ENCODE results near the gene ADCY2.
"Not testable (repeated sequence)": the region's sequence is repeated elsewhere in the genome, so short reads cannot be mapped to it uniquely, and the experiment has no call there.

The ADCY2 gene

DNA sequence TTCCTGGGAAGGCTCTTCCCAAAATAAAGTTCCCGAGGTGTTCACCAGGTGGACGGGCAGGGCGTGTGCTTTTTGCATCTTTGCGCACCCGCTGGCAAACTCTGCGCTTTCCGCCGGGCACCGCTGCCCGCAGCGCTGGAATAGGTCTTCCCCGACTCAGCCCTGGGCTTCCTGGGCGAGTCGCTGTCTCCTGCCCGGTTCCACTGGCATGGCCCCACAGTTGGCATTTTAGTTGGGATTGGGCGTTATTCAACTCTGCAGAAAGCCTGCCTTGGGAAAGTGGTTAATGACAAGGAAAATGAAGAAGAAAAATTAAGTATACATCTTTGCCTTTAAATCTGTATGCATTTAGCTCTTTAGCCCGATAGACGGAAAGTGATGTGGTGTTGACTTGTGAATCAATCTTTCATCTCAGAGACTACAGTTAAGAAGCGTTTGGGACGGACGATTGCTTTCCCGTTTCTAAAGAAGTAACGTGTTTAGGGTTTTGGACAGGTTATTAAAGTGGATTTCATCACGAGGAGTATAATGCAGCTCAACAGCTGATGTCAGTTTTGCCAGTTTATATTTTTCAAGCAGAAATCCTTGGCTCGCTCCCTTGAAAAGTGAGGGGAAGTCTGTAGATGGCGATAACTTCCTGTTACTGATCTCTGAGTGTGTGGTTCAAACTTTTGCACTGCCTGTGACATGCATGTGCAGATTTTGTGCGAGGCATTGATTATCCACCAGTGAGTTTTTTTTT lies 946 bp downstream of the ADCY2 start:
- DNase-seq (ENCODE audit: low spot score) = no peak

DNA sequence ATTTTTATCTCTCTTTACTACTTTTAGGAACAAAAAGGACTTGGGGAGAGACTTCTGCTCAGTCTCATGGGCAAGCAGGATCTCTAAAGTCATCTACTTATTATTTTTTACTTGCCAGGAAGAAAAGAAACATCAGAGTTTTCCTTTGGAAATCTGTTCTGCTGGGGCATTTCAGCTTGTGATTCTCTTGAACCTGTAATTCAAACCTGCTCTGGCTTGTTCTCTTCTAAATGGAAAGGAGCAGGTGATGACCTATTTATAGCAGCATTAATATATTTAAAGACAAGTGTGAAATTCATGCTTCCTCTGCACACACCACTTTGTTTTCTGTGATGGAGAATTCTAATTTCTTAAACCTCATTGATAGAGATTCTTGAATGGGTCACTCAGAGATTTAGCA lies 2.0 kb downstream of the ADCY2 start:
- DNase-seq (ENCODE audit: low spot score) = no peak

DNA sequence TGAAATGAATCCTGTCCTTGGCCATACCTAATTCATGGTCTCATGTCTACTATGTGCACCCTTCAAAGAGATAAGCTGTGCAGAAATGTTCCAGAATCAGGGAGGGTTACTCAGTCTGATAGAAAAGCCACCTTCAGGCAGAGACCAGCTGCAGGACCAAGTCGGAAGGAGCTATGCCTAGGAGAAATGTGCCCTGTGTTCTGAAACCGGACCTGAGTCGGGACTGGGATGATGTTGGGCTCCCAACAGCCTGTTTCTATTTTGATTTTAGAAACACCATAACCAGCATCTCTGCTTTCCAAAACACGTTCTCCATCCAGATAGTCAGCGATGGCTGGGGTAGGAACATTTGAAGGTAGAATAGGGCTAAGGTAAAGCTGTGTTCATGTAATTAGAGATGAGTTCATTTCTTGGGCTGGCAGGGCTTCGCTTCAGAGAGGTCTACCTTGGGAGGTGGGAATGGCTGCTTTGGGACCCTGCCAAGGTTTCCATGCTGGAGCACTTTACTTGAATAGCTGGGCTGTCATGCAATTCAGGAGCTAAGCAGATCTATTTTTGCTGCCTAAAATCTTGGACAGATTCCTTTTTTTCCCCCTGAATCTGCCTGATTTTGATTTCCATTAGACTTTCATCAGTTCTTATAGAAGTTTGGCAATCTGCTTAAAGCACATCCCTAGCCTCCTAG lies 2.8 kb downstream of the ADCY2 start:
- DNase-seq (ENCODE audit: low spot score) = no peak

DNA sequence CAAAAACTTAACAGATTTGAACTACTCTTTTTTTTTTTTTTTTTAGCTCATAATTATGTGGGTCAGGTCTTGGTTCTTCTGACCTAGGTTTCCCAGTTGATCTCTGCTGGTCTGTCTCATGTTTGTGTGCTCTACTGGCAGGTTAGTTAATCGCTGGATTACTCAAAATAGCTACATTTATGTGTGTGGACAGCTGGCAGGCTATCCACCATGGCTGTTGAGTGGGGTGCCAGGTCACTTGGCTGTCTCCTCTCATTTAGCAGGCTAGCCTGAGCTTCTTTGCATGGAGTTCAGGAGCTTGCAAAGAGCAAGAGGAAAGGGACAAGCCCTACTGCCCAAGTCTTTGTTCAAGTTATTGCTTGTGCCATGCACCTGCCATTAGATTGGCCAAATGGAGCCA lies 9.3 kb downstream of the ADCY2 start:
- DNase-seq (ENCODE audit: low spot score) = no peak

DNA sequence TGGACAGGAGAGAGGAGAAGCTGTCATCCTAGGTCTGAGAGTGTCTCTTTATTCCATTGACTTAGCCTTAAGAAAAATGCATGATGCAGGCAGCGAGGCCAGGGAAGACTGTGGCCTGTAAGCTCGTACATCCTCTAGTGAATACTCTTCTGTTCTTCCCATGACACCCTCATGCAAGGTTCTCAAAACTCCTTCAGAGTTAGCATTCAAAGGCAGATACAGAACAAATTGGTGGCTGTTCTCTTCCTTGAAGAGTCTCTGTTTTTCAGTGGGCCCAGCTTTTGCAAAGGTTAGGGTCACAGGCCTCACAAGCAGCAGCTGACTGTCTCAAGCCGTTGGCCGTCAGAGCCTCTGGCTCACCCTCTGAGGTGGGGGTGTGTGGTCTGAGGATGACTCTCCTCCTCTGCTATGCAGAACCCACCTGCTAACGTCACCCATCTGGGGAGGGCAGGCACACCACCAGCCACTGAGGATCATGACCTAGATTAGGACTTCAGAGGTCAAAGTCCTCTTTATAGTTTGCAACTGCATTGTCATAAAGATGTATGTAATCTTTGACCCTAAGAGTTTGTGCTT lies 15.1 kb downstream of the ADCY2 start:
- DNase-seq (ENCODE audit: low spot score) = no peak

DNA sequence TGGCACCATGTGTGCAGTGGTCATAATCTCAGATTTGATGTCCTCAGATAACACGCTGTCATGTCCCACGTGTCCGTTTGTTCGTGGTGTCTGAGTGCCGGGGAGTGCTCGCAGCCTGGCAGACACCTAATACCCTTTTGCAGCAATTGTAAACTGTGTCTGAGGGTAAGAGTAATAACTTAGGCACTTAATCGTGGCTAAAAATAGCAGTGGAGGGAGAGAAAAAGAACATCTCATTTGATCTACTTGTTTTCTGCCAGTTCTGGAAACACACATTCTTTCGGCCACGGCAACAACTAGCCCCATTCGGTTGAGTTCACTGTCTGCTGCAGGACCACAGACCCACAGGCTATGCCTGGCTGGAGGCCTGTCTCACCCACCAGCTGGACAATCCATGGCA lies 16.5 kb downstream of the ADCY2 start:
- DNase-seq (ENCODE audit: low spot score) = no peak

DNA sequence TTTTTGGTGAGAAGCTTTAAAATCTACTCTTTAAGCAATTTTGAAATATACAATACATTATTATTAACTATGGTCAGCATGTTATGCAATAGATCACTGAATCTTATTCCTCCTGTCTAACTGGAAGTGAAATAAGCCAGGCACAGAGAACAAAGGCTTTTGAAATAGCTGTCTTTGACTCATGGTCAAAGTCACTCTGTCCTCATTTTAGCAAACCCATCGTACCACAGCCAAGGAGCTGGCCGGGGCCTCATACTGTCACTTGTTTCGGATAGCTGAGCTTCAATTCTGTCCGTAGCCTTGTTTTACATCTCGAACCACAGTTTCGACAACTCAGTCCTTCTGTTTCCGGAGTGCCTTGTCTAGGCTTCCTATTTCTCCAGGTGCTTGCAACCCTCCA lies 19.2 kb downstream of the ADCY2 start:
- DNase-seq (ENCODE audit: low spot score) = no peak

DNA sequence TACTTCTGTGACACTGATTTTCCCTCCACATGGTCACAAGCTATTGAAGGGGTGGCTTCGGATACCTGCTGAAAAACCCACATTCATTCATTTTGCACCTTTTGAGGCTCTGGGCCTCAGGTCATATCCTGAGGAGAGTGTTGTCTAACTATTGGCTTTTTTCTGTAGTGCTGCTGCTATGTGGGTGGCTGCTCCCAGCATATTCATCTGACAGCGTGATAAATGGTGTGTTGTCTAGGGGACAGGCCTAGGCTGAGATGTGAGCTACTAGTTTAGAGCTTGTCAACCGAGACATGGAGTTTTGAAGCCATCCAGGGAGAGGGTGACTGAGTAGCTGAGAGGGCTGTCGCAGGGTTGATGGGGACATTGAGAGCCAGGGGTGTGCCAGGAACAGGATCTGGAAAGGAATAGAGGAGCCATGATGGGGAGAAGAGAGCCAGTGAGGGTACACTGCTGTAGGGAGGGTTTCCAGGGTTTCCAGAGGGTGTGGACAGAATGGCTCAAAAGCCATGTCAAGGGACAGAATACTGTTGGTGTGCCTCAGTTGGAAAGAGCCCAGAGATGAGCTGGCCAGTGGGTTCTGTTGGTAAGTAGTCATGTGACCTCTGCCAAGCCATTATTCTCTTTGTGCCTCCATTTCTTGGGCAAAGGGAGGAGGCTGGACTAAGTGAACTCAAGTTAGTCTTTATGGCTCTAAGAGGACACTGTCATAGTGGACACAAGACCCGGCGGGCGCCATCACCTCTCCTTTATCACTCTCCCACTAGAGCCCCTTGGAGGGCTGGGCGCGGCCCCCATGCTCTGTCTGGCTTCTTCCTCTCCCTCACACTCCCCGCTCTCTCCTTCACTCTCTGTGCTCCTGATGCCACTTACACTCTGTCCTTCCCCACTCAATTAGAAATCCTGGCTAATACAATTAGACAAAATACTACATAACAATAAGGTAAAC lies 19.9 kb downstream of the ADCY2 start:
- DNase-seq (ENCODE audit: low spot score) = no peak

DNA sequence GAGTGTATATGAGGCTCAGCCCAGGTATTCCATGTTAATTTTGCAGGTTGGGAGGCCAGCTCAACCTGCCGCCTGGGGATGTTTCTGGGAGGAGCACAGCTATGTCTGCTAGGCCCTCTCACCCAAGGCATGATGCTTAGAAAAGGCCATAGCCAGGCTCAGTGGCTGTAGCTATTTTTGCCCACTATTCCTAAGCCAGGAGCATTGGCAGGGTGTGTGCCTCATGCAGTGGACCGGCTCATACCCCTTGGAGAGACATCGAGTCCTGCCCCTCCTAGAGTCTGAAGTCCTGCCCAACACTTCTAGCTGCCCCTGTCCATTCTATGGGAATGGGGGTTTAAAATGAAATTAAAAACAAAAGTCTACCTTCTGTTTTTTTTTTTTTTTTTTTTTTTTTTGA lies 22.3 kb downstream of the ADCY2 start:
- DNase-seq (ENCODE audit: low spot score) = no peak

DNA sequence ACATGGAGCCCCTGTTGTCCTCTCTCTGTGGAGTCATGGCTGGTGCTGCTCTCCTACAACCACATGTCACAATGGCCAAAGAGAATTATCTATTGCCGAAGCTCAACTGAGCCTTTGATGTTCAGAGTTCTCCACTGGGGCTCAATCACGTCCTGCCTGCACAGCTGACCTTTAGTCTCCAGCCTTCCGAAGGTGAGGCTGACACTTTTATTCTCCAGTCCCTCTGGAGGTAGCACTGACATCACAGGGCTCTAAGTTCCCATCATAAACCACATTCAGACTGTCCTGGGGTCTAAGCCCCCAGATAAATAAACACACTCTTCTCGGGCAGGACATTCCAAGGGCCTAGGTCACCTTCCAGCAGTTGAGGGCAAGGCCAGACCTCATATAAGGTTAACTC lies 23.4 kb downstream of the ADCY2 start:
- DNase-seq (ENCODE audit: low spot score) = no peak

DNA sequence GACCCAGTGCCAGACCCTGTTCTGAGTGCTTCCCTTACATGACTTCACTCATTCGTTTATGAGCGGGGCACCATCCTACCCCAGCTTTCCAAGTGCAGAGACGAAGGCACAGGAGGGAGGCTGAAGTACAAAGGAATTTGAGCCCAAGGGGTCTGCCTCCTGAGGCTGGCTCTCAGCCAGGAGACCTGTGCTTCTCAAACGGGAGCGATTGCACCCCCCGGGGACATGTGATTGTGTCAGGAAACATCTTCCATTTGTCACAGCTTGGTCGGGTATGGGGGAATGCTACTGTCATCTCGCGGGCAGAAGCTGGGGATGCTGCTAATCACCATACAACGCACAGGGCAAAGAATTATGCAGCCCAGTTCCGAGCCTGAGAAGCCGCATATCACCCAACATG lies 23.9 kb downstream of the ADCY2 start:
- no peak for DNase-seq (ENCODE audit: low spot score)

DNA sequence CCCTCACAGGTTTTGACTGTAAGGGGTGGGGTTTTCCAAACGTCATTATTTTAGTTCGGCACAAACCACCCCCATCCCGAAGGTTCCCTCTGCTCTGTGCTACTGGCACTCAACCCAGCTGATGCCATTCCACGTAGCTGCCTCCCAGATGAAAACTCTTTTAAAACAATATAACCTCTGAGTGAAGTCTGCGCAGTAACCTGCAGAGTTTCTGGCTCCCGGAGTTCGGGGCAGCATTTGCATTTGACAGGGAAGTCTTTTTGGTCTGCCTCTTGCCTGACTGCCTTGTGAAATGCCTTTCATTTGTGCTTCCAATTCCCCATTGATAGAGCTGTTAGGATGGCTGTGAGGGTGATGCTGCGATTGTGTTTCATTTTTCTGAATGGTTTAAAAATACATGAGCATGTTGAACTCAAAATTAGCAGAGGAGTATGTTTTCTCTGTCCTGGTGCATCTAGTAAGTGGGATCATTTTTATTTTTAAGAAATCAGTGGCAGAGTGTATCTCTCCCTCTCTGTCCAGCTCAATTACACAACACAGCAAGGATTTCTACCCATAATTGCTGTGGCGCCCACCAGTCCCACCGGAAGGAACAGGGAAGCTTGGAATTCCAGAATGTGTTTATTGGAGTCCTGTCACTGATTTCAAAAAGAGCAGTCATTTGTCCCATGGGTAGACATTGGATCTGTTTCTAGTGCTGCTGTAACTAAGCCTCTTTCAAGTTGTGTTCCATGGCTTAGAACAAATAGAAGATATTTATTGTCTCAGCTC lies 24.8 kb downstream of the ADCY2 start:
- no peak for DNase-seq (ENCODE audit: low spot score)

DNA sequence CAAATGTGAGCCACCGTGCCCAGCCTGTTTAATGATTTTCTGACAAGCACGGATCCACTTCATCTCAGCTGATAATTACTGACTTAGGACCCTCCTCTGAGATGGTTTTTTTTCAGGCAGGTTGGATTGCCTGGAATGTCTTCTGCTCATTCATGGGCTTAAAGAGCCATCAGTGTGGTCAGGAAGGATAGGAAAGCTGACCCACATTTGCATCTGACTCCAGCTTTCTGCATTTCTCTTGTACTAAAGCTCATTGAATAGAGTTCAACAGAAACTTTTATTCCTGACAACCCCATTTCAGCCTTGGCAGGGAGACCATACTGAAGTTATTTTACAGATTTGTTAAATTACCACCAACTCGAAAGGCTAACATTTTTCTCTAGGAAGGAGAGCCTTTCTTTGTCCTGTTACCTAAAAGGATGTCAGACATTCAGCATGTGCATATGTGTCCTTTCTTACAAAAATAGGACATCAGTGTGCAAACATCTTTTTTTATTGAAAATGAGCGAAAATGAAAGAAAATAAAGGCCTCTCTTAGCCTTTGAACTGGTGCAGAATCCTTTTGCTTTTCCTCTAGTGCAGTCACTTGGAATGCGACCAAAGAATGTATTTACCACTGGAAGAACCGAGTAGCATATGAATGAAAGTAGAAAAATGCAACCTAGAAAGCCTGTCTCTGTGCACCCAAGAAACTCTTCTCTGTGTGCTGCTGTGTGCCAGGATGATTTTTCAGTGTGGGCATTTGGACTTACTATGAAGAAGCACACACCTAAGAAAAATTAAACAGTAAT lies 26.6 kb downstream of the ADCY2 start:
- no peak for DNase-seq (ENCODE audit: low spot score)

DNA sequence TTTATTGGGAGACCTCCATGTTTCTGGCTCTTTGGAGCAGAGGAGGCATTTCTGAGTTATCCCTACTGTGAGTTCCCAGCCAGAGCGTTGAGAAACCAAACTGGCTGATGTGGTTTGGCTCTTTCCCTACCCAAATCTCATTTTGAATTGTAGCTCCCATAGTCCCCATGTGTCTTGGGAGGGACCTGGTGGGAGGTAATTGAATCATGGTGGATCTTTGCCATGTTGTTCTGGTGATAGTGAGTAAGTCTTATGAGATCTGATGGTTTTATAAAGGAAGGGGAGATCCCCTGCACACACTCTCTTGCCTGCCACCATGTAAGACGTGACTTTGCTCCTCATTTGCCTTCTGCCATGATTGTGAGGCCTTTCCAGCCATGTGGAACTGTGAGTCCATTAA lies 27.3 kb downstream of the ADCY2 start:
- DNase-seq (ENCODE audit: low spot score) = not testable (repeated sequence)

DNA sequence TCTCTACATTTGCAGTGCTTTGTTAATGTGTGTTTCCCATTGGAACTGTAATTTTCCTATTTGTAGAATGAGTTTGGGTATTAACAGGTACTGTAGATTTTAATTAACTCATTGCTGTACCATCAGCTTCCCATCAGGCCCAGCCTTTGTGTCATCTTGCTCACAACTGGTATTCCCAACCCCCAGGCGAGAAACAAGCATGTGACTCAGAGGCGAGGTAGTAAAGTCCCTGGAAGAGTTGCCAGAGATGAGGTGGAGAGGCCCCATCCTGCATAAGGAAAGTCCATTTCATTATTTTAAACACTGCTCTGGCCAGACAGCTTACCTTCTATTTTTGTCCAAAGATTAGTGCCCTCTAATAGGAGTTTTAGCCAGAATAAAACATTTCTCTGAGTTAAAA lies 29.9 kb downstream of the ADCY2 start:
- DNase-seq (ENCODE audit: low spot score) = no peak

DNA sequence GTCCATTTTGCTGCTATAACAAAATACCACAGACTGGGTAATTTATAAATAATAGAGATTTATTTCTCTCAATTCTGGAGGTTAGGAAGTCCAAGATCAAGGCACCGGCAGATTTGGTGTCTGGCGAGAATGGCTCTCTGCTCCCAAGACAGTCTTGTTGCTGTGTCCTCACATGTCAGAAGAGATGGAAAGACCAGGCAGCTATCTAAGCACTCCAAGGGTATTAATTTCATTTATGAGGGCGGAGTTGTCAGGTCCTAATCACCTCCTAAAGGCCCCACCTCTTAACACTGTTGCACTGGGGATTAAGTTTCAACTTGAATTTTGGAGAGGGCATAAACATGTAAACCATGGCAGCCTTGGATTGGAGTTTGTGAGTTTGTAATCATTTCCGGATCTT lies 30.3 kb downstream of the ADCY2 start:
- DNase-seq (ENCODE audit: low spot score) = no peak

DNA sequence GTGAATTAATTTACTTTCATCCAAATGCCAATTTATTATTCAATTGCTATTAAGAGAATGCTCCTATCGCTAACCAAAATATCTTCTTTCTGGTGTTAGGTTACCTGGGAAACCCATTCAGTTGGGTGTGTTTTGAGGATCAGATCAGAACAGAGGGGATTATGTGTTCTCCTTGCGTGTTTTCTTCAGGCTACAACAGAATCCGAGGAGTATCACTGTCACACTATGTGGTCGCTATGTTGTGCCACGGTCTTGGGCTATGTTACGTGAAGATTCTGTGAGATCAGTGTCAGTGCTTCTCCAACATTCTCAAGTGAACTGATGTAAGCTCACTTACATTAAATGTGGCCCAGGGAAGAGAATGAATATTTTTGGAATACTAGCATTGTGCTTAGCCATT lies 39.0 kb downstream of the ADCY2 start:
- DNase-seq (ENCODE audit: low spot score) = no peak

DNA sequence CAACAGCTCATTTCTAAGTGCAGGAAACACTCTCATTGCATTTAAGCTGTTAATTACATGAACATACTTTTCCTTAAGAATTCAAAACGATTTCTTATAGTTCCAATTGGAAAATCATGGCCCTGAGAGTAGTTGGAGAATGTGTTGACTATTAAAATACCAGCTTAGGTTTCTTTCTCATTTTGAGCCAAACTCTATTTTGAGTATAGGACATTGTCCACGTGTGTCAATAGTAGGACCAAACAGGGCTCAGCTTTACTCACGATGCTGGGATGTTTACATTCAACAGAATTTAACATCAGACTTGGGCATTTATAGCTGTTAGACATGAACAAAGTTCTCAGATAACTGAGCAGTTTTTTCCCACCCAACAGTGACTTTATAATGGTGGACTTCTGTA lies 39.6 kb downstream of the ADCY2 start:
- no peak for DNase-seq (ENCODE audit: low spot score)

DNA sequence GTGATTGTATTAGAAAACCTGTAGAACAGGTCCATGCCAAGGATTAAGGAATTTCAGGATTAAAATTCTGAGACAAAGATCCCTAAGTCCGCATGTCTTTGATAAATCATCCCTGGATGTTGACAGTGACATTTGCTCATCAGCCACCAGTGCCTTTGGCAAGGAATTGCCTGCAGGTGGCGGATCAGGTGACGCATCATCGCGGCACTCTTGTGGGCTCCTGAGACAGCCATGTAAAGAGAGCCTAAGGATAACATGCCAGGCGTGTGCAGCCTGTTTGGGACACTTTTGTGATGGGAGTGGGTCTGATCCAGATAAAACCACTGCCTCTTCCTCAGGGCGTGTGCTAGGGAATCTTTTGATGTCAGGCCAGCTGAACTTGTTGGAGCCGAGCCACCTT lies 40.6 kb downstream of the ADCY2 start:
- DNase-seq (ENCODE audit: low spot score) = no peak

DNA sequence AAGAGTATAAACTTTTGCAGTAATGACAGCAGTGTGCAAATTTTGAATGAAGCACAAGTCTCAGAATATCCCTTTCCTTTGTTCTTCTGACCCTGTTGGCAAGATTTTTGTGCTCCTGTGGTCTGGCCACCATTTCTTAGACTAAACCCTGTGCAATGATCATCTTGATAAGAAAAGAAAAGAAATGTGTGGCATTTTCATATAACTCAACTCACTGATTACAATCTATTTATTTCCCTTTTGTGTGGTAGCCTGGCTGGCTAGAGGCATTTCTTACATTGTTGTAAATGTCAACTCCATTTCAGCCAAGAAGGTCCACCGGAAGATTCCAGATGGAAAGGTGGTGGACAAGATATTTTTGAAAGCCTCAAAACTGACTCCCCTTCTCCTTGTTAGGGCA lies 41.9 kb downstream of the ADCY2 start:
- no peak for DNase-seq (ENCODE audit: low spot score)

DNA sequence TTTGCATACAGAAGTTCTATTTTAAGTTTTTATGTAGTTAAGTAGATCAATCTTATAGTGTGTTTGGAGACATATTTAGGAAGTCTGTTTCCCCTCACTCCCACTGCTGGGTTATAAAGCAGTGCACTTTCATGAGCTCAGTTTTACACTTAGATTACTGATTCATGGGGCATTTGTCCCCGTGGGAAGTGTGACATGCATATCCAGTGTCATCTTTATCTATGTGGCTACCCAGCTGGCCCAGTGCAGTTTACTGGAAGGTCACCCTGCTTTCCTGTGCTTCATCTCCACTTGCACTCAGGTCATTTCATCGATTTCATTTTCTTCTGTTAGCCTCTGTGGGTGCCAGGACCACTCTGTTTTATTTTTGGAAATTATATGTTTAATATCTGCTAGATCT lies 49.1 kb downstream of the ADCY2 start:
- DNase-seq (ENCODE audit: low spot score) = no peak
